Vagina (tissue), 2 donors: ENCODE measurements around the gene KCNJ4.

ENCODE experiments used
- CTCF ChIP-seq, 3 experiments: fragments of 450-650 bp in 2 of 3; fragments of 200-600 bp in 1 of 3; sonication (generic) in 1 of 3; IDR thresholded peaks; one replicate each; pipeline ENCODE4 v1.5.1; 2017 to 2019; ENCODE audit warnings: antibody characterized with exemption in 3 of 3, mild to moderate bottlenecking in 2 of 3, moderate library complexity in 2 of 3
- POLR2A ChIP-seq, 2 donors: fragments of 450-650 bp; IDR thresholded peaks; one replicate each; pipeline ENCODE4 v1.6.1; 2017; ENCODE audit warnings: antibody characterized with exemption in 2 of 2, mild to moderate bottlenecking in 2 of 2, moderate library complexity in 2 of 2
- POLR2AphosphoS5 ChIP-seq, 2 donors: sonication (generic); formaldehyde crosslinking; IDR thresholded peaks; one replicate each; pipeline ENCODE4 v1.9.0; 2017; ENCODE audit warnings: antibody characterized with exemption in 2 of 2, mild to moderate bottlenecking in 2 of 2, low read depth in 1 of 2; ENCODE audit not compliant: insufficient read depth in 1 of 2

DNA sequence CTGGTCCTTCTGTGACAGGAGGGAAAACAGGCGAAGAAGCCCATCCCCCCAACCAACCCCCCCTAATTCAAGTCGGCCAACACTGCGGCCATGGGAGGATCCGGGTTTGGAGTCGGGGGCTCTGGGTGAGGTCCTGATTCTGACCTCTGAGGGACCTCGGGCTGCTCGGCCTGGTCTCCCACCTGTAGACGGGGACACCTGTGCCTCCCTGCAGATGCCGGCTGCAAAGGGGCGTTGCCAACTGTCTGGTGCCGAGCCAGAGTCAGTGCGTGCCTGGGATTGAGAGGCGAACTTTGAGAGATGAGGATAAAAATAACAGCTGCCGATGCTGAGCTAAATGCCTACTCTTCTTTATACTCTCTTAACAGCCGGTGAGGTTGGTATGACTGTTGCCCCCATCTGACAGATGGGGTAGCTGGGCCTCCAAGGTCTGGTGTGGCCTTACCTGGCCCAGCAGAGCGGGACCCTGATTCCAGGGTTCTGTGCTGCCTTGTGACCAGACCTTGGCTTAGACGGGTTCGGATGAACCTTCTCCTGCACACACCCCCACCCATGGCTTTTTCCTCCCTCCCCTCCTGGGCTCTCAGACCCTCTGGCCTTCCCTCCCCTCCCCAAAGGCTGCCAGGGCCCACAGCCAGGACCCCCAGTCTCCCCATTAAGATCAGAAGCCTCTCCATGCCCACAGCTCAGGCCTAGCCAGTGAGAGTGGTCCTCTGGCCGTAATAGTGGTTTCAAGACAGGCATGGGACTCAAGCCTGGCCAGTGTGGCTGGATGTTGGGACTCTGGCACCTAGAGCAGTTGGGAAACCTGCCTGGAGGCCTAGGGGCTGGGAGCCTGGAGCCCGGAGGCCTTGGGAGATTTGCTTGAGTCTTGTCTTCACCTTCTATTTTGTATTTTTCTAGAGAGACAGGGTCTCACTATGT lies 41.7 kb downstream of the KCNJ4 start:
- TF ChIP-seq CTCF (IDR thresholded peaks at IDR 0.05) (no peak), POLR2AphosphoS5 (IDR thresholded peaks at IDR 0.05; ENCODE audit: insufficient read depth in 1 of 2, low read depth in 1 of 2) (no peak), POLR2A (IDR thresholded peaks at IDR 0.05) (no peak)
